Measurements from ENCODE around the gene STIMATE. TPM values are rescaled to one million over a fixed set of nuclear protein-coding genes. Genes with fewer than 3 reads are reported as not detected.

STIMATE gene
- total RNA-seq, 2 donors from 2014 or later: 7.2 to 20.5 TPM

- no peak overlapping the region for H3K27ac ChIP-seq
- TF ChIP-seq, protein P1, sequence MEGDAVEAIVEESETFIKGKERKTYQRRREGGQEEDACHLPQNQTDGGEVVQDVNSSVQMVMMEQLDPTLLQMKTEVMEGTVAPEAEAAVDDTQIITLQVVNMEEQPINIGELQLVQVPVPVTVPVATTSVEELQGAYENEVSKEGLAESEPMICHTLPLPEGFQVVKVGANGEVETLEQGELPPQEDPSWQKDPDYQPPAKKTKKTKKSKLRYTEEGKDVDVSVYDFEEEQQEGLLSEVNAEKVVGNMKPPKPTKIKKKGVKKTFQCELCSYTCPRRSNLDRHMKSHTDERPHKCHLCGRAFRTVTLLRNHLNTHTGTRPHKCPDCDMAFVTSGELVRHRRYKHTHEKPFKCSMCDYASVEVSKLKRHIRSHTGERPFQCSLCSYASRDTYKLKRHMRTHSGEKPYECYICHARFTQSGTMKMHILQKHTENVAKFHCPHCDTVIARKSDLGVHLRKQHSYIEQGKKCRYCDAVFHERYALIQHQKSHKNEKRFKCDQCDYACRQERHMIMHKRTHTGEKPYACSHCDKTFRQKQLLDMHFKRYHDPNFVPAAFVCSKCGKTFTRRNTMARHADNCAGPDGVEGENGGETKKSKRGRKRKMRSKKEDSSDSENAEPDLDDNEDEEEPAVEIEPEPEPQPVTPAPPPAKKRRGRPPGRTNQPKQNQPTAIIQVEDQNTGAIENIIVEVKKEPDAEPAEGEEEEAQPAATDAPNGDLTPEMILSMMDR (IDR thresholded peaks at IDR 0.05): no peak
- TF ChIP-seq POLR2A (IDR thresholded peaks at IDR 0.05) (no peak), POLR2AphosphoS5 (IDR thresholded peaks at IDR 0.05) (no peak)
- 84% methylated on average over 12 of the region's 12 CpGs for WGBS
- intact Hi-C loops (cut with DNase I): no loop called here
- no peak overlapping the region for H3K4me3 ChIP-seq
- H3K36me3 ChIP-seq: no peaks in the 10 kb centered on the region
- H3K27me3 ChIP-seq (replicated peaks; ENCODE audit: insufficient read depth): no peaks in the 10 kb centered on the region
- no peaks in the 10 kb centered on the region for H3K4me1 ChIP-seq (replicated peaks)
- H3K9me3 ChIP-seq: no peaks in the 10 kb centered on the region
- DNase-seq (ENCODE audit: low spot score): no peak
These were observed 30.9 kb downstream of the STIMATE start for GRCh38 chr3:52866427-52866826.

GRCh38 chr3:52865994-52866393, 31.4 kb downstream of the STIMATE start:
- no peaks in the 10 kb centered on the region for H3K9me3 ChIP-seq
- H3K27ac ChIP-seq: no peak overlapping the region
- TF ChIP-seq POLR2AphosphoS5 (IDR thresholded peaks at IDR 0.05): no peak
- TF ChIP-seq, protein P1 (IDR thresholded peaks at IDR 0.05): no peak
- no peak for TF ChIP-seq POLR2A (IDR thresholded peaks at IDR 0.05)
- H3K36me3 ChIP-seq: no peaks in the 10 kb centered on the region
- H3K4me3 ChIP-seq: no peak overlapping the region
- WGBS: 89% methylated on average over 13 of the region's 13 CpGs
- no peak for DNase-seq (ENCODE audit: low spot score)
- intact Hi-C loops (cut with DNase I): no loop called here
- H3K27me3 ChIP-seq (replicated peaks; ENCODE audit: insufficient read depth): no peaks in the 10 kb centered on the region
- no peaks in the 10 kb centered on the region for H3K4me1 ChIP-seq (replicated peaks)

DNA sequence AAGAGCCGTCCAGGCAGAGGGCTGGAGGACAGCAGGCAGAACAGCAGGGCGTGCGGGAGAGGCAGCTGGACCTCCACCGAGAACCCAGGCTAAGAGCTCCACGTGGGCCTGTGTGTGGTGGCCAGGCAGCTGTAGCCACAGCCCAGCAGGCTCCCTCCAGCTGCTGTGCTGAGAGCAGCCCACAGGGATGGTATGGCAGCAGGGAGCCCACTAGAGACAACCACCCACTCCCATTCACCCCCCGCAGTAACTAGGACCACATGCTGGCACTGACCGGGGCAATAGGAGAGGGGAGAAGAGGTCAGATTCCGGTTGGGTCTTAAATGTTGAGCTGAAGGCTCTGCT, 37.0 kb downstream of the STIMATE start:
- H3K27ac ChIP-seq: no peak overlapping the region
- no peak for TF ChIP-seq POLR2A (IDR thresholded peaks at IDR 0.05)
- TF ChIP-seq, protein P1 (IDR thresholded peaks at IDR 0.05): no peak
- TF ChIP-seq POLR2AphosphoS5 (IDR thresholded peaks at IDR 0.05): no peak
- DNase-seq (ENCODE audit: low spot score): no peak
- H3K27me3 ChIP-seq (replicated peaks; ENCODE audit: insufficient read depth): no peaks in the 10 kb centered on the region
- 79% methylated on average over 8 of the region's 8 CpGs for WGBS
- H3K4me3 ChIP-seq: no peak overlapping the region
- no peaks in the 10 kb centered on the region for H3K36me3 ChIP-seq
- no peaks in the 10 kb centered on the region for H3K9me3 ChIP-seq
- no peaks in the 10 kb centered on the region for H3K4me1 ChIP-seq (replicated peaks)
- intact Hi-C loops (cut with DNase I): no loop called here

DNA sequence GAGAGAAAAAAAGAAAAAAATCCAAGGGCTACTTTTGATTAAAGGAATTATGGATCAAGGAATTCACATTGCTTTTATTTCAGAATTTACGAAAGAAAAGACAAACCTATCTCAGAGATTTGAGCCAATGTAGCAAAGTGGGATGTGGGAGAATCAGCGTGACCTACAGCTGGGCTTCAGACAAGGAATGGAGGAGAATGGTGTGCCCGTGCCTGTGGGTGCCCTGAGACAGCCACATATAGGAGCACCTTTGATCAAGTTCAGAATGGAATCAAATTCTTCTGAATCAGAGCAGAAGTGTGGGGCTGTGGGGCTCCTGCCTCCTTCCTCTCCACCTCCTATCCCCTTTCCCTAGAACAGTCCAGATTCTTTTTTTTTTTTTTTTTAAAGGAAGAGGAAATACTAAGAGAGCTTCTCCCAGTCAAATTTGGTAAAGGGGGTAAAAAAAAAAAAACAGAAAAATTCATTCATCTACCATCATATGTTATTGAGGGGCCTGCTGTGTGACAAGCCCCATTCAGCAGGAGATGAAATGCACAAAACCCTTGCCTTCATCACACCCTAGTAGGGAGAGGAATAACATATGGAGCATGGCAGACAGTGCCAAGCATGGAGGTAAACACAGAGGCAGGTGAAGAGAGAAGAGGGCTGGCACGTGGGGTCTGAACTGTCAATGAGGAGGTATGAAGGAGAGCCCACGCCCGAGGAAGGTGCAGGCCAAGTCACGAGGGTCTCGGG, 37.5 kb downstream of the STIMATE start:
- Histone ChIP-seq H3K27me3 (replicated peaks; ENCODE audit: insufficient read depth) (no peaks in the 10 kb centered on the region), H3K4me3 (no peak overlapping the region), H3K9me3 (no peaks in the 10 kb centered on the region), H3K27ac (no peak overlapping the region), H3K36me3 (no peaks in the 10 kb centered on the region), H3K4me1 (replicated peaks) (no peaks in the 10 kb centered on the region)
- DNase-seq (ENCODE audit: low spot score): no peak
- intact Hi-C loops (cut with DNase I): no loop called here
- no peak for TF ChIP-seq POLR2AphosphoS5 (IDR thresholded peaks at IDR 0.05)
- TF ChIP-seq, protein P1 (IDR thresholded peaks at IDR 0.05): no peak
- no peak for TF ChIP-seq POLR2A (IDR thresholded peaks at IDR 0.05)
- WGBS: 87% methylated on average over 8 of the region's 8 CpGs

DNA sequence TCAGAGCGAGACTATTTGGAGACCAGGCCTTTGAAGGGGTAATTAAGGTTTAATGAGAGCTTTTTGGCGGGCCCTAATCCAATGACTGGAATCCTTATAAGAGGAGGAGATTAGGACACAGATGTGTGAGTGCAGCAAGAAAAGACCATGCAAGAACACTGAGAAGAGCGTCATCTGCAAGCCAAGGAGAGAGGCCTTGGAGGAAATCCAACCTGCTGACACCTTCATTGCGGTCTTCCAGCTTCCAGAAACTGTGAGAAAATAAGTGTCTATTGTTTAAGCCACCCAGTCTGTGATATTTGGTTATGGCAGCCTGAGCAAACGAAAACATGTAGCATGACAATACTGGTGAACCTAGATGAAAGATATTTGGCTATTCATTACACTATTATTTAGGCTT, 39.5 kb downstream of the STIMATE start:
- intact Hi-C loops (cut with DNase I): no loop called here

More for the DNA sequence above, 39.5 kb downstream of the STIMATE start:
- Histone ChIP-seq H3K4me1 (replicated peaks) (no peaks in the 10 kb centered on the region), H3K36me3 (no peaks in the 10 kb centered on the region), H3K9me3 (no peaks in the 10 kb centered on the region), H3K4me3 (no peak overlapping the region), H3K27me3 (replicated peaks; ENCODE audit: insufficient read depth) (no peaks in the 10 kb centered on the region), H3K27ac (no peak overlapping the region)
- 73% methylated on average over 5 of the region's 5 CpGs for WGBS
- TF ChIP-seq, protein P1 (IDR thresholded peaks at IDR 0.05): no peak
- TF ChIP-seq POLR2A (IDR thresholded peaks at IDR 0.05) (no peak), POLR2AphosphoS5 (IDR thresholded peaks at IDR 0.05) (no peak)
- DNase-seq (ENCODE audit: low spot score): no peak

All from prostate gland (tissue), 2 donors.